HL-60/S4 treated with retinoic acid at 250 ng/mL for 4 days and 3 days (cell line): ENCODE measurements around the gene ADGRL3.
"Not testable (repeated sequence)": the region's sequence is repeated elsewhere in the genome, so short reads cannot be mapped to it uniquely, and the experiment has no call there.

ENCODE experiments used
- in situ Hi-C: fragments of 300-500 bp; cut with MboI; formaldehyde crosslinking; loops from 2 replicates; pipeline ENCODE4 v1.7.0; 2022; ENCODE audit warnings: low sequenced_read_pairs

Gene ADGRL3

DNA sequence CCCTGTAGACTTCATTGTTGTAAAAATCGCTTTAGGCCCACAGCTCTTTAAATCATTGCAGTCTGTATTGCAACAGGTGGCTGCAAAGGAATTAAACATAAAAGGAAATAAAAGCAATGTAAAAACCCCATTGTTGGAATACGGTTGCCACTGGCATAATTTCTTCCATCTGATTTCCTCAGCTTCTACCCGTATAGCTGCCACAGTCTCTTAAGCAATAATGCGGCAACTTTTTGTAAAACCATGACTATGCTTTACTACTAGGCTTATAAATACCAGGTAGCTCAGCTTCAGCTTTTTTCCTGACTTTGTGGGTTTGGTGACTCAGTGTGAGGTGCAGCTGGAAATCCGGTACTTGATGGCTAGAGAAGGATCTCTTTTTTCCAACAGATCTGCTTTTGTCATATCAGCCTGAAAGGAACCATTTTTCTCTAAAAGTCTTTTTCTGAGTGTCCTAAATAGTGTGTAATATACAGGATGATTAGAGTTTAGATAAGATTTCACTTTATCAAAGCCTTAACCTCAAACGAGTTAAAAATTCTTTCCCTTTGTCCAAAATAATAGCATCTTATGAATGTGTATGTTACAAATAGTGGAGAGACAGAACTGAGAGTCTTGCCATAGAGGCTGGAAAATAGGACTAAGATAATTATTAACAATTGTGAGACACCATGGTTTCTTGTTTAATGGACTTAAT, 268.0 kb downstream of the ADGRL3 start:
- in situ Hi-C loops = no loop called here

DNA sequence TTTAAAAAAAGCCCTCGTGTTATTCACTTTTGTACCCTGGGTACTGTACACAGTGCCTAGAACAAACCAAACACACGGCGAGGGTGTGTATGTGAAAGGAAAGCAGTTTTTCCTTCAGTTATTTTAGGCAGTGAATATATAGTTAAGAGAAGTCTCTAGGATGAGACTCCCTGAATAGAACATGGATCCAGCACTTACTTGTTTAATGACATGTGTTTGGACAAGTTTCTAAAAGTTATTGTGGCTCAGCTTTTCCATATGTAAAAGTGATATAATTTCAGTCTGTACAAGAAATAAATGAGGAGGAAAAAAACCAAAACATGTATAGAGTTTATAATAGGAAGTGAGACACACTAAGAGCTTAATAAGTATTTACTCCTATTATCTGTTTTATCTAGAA, 273.2 kb downstream of the ADGRL3 start:
- in situ Hi-C loops = no loop called here

DNA sequence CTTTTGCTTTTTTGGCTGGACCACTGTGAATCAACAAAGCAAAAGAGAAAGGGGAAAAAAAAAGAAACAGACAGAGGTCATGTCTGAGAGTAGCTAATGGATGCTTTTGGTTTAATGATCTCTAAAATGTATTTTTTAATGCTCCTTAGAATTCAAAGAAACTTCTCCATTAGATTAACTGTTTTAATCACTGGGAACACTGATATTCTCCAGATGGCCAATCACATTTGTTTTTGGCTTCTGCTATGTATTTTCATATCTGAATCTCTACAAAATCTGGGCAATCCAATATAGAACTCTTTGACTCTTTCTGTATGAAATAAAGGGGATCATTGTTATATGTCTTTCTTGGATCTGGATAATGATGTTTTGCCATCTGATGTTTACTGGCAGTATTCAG, 278.2 kb downstream of the ADGRL3 start:
- in situ Hi-C loops = no loop called here

DNA sequence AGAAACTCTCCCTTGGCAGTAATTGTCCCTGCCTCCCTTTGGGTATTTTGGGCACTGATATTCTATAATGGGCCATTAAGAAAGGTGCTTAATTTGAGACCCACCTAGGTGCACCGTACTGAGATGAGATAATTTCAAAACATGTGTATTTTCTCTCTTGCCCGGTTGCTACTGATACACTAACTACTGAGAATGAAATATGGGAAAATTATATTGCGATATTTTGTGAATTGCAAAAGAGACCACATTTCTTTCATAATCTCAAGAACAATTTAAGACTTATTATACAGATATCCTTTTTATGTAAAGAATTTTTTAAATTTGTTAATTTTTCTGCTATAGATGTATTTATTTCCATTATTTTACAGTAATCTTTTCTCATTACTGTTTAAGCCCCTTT, 284.9 kb downstream of the ADGRL3 start:
- in situ Hi-C loops = no loop called here

DNA sequence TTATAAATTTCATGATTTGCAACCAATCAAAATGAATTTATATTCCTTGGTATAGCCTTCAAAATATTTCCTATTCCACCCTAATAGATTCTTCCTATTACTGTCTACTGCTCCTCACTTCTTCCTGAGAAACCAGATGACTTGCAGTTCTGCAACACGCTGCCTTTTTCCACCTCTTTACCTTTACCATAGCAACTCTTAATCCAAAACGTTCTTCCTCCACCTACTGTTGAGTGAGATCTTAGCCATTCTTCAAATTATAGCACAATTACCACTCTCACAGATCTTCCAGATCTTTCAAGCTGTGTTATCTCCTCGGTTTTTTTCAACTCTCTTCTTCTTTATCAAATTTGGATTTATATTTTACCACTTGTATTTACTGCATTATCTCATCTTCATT, 289.8 kb downstream of the ADGRL3 start:
- in situ Hi-C loops = no loop called here

DNA sequence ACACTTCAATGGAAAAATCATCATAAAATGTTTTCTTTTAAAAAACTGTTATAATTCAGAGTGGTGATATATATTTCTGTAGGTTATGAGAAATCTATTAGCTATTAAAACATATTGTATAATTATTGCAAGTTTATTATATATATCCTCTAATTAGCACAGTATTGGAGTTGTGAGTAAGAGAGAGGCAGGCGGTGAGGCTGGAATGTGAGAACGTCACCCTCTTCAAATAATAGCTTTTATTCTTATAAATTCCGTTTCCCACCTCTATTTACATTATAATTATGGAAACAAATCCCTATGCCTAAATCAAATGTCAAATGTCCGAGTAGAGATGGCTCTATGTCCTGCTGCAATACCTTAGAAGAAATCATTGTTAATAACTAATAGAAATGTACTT, 292.9 kb downstream of the ADGRL3 start:
- in situ Hi-C loops = no loop called here

DNA sequence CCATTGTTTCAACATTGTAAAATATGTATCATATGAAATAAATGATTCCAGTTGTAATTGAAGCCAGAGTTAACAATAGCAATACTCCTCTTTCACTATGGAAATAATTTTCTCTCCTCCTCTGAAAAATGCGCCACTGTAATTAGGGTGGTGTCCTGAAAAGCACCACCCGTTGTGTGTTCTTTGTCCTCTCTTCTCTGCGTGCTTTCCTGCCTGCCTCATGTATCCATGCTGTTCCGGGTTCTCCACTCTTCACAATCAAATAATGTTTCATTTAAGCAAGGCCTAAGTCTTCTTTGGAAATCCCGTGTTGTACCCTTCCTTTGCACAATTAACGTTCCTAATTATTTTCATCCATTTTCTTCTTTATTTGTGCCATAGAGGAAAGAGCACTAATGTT, 293.3 kb downstream of the ADGRL3 start:
- in situ Hi-C loops = no loop called here

DNA sequence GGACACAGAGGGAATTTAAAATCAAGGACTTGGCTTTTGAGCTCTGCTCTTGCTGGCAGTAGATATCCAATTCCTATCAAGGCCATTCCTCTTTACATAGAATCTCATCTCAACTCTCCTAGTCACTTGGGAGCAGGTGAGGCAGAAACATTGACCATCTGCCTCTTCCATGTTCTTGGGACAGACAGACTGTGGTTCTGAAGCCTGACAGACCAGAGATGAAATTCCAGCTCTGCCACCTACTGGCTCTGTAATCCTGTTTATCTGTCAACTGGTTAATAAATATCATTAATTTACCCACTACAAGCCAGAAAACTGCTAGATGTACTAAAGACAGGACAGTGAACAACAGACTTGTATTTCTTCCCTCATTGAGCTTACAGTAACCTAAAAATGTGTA, 300.8 kb downstream of the ADGRL3 start:
- in situ Hi-C loops = no loop called here

DNA sequence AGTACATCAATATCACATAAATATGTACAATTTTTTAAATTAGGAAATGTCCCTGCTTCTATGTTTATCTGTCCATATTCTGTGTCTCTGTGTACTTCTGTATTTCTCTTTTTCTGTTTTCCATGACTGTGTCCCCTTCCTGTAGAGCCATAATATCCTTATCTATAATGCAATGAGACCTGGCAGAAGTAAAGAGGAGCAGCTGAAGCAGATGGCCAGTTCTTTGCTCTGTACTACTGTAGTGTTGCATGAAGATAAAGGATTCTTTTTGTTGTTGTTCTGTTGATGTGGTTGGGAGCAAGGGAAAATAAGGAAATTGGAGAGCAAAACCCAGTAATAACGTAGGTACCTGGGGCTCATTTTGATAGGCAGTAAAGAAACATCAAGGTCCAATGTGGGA, 301.7 kb downstream of the ADGRL3 start:
- in situ Hi-C loops = no loop called here

DNA sequence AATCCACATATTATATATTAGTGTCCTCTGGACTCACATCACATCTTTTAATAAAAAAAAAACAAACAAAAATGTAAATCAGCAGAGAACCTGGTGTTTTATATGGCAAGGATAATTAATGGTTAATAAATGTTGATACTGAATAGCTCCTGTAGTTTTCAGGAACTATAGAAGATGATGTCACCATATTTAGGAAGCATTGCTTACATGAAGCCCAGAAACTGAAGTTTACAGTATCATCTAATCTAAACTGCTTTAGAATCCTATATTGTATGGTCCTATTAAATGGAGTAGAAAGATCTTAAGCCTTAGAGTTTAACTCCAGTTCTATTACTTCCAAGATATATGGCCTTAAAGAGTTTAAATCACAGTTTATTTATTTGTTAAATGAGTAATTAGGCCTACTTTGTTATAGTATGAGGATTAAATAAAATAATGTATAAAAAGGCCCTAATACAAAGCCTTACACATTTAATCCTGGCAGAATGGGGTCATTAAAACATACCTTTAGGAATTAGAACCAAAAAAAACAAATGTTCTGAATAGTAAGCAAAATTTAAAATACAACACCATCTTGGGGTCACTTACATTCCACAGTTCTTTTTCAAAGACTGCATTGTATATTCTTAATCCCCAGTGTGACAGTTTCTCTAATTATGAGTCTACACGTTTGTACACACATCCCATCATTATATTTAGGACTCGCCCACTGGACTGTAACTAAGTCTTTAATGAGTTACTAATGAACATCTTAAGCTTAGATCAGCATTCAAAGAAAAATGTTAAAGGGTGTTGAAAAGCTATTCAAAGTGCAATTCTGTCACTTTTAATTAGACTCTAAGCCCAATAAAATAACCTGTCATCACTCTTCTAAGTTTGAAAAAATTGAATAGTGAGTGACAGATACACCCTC, 305.9 kb downstream of the ADGRL3 start:
- in situ Hi-C loops = no loop called here

DNA sequence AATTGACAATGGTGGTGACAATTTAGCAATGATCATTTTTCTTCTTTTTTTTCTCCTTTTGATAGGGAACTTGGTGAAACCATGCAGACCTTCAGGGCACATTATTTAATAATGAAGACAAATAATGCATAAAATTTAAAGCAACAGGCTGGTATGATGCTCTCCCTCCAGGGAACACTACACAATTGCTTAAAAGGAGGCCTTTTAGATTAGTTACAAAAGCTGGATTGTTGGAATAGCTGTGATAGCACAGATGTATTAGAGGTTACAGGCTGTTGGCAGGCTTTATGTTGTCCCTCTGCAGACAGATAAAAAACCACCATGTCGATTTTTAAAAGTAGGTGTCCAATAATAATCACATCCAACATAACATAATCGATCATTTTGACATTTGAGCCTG, 307.0 kb downstream of the ADGRL3 start:
- in situ Hi-C loops = no loop called here

DNA sequence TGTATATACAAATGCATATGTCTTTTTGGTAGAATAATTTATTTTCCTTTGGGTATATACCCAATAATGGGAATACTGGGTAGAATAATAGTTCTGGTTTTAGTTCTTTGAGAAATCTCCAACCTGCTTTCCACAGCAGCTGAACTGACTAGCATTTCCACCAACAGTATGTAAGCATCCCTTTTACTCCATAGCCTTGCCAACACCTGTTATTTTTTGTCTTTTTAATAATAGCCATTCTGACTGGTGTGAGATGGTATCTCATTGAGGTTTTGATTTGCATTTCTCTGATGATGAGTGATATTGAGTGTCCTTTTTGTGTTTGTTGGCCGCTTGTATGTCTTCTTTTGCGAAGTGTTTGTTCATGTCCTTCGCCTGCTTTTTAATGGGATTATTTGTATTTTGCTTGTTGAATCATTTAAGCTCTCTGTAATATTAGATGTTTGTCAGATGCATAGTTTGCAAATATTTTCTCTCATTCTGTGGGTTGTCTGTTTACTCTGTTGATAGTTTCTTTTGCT, 309.7 kb downstream of the ADGRL3 start:
- in situ Hi-C loops = not testable (repeated sequence)

DNA sequence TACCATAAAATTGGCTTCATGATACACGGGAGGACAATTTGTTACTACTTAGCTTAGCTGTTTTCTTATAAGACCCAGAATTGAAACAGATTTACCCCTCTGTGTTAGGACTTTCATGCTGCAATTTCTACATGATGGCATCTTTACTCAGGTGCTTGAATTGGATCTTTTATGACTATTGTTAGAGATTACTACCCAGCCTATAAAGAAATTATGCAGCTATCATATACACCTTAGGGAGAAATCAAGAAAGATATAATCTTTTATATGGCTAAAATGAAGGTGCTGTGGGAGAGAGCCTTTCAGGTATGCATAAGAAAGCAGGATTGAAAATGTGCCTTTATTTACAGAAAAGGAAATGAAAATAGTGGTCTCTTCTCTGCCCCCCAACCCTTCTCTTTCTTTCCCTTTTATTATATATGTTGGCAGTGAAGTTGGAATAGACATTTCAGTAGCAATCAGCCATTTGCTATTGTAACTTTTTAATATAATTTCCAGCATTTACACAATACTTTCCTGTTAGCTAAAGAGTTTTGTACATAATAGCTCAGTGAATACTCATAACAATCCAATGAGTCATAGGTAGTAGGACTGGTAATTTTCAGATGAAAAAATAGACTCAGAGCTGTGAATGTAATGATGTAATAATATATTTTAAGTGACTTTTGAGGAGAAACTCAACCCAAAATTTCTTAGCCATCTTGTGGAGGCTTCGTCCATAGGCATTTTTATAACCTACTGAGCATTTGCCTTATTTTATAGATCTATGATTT, 311.8 kb downstream of the ADGRL3 start:
- in situ Hi-C loops = no loop called here

DNA sequence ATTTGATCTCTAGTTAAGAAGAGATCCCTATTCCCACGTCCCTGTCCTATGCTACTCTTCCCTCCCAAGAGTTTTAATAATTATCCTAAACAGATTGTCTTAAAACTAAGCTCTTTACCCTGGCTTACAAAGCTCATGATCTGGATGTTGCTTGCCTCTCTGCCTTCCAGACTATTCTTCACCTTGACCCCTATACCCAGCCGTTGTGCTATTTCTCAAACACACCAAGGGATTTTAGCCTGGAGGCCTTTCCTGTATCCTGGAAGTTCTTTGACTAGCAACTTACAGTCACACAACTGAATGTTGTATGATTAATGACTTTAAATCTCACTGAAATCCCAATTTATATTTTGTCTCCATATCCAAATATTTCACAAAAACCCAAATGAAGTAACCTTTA, 314.9 kb downstream of the ADGRL3 start:
- in situ Hi-C loops = no loop called here

DNA sequence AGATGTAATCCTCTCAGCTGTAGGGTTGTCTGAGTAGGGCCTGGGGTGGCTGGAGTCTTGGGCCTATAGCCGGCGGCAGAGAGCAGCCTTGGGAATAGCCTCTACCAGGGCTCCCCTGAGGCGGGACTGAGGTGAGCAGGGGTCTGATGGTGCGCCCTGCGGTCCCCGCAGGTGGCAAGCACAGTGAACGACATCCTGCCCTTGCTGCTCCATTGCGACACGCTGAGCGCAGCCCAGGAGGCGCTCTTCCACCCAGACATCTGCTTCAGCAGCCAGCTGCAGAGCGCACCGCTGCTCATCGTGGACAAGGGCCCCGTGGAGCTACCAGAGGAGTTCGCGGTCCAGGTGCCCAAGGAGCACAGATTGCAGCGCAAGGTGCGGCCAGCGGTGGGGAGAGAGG, 317.0 kb downstream of the ADGRL3 start:
- in situ Hi-C loops = no loop called here

DNA sequence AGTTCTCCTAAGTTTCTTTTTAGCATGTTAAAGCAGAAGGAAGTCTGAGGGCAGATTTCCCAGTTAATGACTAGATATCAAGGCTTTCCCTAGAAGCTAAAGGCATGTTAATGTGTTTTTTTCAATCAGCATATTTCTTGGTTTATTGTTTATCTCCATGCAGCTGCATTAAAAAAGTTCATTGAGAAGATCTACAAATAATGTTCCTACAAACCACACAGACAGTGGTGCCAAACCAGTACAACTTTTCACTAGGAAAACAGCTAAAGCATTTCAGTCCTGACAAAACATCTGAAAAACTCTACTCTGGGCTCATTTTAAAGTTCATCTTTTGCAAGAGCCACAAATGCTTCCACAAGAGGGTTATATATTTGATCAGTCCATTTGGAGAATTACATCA, 320.0 kb downstream of the ADGRL3 start:
- in situ Hi-C loops = no loop called here

DNA sequence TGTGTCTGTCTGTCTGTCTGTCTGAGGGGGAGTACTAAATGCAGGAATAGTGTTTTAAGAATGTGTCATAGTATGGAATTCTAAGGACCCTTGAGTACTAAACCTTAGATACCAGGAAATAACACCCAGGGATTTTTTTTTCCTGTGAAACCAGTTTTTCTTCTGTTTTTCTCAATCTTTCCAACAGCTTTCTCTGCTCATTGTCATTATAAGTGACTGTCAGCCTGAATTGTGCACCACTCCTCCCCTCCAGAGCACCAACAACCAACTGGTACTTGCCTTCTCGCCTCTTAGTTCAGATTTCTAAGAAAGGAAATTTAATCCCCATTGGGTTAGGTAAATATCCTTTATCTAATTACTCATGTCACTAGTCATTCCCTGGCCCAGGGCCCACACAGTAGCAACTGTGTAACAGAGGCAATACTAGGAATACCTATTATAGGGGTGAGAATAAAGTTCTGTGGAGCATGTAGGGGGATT, 320.6 kb downstream of the ADGRL3 start:
- in situ Hi-C loops = no loop called here

DNA sequence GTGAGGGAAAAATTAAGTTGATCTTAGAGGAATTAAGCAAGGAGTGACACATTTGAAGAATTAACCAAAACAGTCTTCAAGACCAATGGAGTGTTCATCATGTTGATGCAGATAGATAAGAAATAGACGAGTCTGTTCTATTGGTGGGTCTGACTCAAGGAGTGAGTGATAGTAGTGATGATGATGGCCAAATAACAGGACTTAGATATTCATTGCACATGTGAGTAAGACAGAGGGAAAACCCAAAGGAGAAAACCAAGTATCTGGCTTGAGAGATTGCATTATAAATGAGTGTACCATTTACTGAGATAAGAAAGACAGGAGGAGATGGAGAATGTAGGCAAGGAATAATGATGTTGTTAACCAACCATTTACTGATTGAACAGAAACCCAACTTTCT, 321.3 kb downstream of the ADGRL3 start:
- in situ Hi-C loops = no loop called here

DNA sequence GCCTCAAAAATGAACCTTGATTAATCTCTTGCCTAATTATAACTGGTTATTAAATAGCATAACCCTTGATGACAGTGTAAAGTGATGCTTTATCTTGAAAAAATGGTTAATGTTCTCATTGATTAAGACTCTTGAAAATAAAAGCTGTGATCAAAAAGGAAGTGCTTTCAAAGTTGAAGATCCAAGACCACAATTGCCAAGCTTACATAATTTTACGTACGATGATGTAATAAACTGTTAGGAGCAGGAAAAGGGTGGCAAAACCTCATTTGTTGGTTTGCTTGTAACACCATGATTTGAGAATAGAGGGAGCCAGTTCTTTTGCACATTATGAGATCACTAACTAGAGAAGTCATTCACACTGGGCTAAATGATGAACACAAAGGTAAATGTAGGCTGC, 322.2 kb downstream of the ADGRL3 start:
- in situ Hi-C loops = no loop called here

DNA sequence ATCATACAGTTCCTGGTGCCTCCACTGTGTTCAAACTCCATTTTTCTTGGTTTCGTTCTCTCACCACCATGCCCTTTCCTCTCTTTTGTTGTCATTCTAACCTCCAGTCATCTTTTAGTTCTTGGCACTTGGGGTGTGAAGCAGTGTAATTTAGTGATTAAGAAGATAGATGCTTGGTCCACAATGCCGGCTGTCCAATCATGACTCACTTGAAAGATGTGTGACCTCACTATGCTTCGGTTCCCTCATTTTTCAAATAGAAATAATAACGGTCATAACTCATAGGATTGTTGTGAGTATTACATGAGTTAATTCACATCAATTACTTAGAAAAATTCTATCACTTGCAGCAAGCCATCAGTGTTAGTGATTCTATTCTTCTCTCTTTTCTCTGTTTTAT, 327.8 kb downstream of the ADGRL3 start:
- in situ Hi-C loops = no loop called here

DNA sequence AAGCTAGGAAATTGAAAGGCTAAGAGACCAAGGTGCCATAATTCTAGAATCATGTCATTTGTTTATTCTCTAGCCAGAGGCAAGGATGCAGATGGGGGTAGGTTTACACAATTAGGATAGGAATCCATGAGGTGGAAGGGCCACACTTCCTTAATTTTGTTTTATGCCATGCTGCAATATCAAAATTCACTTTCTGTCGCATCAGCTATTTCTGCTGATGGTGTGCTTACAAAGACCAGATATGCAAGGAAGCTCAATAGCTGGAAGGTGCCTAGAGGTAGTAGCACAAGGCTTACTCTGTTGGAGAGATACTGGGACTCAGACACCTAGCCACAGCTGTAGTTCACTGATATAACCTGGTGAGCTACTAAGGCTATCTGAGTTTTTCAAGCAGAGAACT, 328.5 kb downstream of the ADGRL3 start:
- in situ Hi-C loops = no loop called here
